Iris pigment epithelial cell (primary cell): ENCODE measurements around the gene SRL.
"Not testable (repeated sequence)": the region's sequence is repeated elsewhere in the genome, so short reads cannot be mapped to it uniquely, and the experiment has no call there.

ENCODE experiments used
- DNase-seq: peaks from one replicate; pipeline ENCODE4 v3.0.0-alpha.2; 2011; ENCODE audit warnings: low read depth

The SRL gene

GRCh38 chr16:4160658-4161430 is 81.0 kb downstream of the SRL start:
- DNase-seq: peak; percentile 7

- no peak for DNase-seq
Measured at GRCh38 chr16:4159726-4160125, 82.2 kb downstream of the SRL start.

- no peak for DNase-seq
Measured at GRCh38 chr16:4158143-4159093, 83.5 kb downstream of the SRL start.

GRCh38 chr16:4157376-4157825 is 84.5 kb downstream of the SRL start:
- no peak for DNase-seq

DNA sequence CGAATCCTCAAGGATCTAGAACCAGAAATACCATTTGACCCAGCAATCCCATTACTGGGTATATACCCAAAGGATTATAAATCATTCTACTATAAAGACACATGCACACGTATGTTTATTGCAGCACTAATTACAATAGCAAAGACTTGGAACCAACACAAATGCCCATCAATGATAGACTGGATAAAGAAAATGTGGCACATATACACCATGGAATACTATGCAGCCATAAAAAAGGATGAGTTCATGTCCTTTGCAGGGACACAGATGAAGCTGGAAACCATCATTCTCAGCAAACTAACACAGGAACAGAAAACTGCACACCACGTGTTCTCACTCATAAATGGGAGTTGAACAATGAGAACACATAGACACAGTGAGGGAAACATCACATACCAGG is 85.4 kb downstream of the SRL start:
- not testable (repeated sequence) for DNase-seq

DNA sequence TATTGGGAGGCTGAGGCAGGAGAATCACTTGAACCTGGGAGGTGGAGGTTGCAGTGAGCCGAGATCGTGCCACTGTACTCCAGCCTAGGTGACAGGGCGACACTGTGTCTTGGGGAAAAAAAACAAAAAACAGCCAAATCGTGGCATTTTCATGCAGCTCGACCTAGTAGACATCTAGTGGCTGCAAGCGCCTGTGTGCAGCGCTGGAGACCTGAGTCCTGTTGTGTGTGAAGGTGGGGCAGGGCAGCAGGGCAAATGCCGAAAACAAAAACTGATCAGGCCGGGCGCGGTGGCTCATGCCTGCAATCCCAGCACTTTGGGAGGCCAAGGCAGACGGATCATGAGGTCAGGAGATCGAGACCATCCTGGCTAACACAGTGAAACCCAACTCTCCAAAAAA is 88.5 kb downstream of the SRL start:
- DNase-seq: not testable (repeated sequence)

GRCh38 chr16:4152267-4152666 is 89.6 kb downstream of the SRL start:
- no peak for DNase-seq

- DNase-seq: no peak
Measured at GRCh38 chr16:4147236-4147635, 94.6 kb downstream of the SRL start.

DNA sequence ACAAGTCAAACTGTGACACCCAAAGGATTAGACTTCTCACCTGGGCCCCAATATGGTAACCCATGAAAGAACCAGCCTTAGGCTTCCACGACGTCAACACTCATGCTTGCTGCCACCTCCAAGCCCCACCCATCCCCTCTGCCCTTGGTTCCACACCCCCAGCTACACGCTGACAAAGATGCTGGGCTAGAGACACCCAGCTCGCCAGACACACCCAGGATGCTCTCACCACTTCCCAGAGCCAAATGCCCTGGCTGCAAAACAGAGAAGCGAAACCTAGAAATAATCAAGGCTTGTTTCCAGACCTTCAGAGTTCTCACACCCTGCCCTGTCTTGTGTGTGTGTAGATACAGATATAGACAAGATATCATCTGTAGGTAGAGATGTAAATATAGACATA is 99.6 kb downstream of the SRL start:
- no peak for DNase-seq

GRCh38 chr16:4141604-4142003 is 100.3 kb downstream of the SRL start:
- DNase-seq: no peak

DNA sequence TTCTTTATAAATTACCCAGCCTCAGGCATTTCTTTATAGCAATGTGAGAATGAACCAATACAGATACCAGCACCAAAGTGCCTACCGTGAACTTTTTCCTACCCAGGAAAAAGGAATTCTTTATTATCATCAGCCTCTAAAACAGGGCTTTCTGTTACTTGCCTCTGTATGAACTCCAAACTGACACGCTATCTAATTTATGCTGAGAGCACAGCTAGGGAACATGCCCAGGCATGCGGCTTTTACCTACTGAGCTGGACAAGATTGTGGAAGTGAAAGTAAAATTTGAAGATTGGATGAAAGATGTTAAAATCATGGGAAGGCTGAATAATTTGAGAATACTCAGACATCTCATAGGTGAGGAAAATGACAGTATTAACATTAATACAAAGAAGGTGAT is 101.2 kb downstream of the SRL start:
- DNase-seq: peak; percentile 71

GRCh38 chr16:4139968-4140367 is 101.9 kb downstream of the SRL start:
- DNase-seq: no peak
